ENCODE measurements around the gene SFTPB. TPM values are rescaled to one million over a fixed set of nuclear protein-coding genes. Genes with fewer than 3 reads are reported as not detected.

The SFTPB gene
- total RNA-seq, 2 experiments from 2014 or later, result not detected

DNA sequence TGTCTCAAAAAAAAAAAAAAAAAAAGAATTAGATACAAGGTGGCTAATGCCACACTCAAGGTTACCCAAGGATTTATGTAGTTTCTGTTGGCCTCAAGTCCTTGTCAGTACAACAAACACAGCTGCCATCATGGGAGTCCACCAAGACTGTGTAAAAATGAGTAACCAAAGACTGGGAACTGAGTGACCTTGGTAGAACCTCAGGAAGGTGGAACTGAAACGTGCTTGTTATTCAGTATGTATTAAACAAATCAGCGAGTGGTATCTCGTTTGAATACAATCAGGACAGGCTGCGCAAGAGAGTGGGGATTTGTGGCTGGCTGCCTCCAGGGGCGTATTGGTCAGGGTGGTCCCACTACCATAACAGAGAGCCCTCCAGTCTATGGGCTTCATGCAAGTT lies 1.6 kb upstream of the SFTPB start:
- ChIA-PET CTCF (ENCODE audit: unreplicated experiment) (interaction anchor here (0.5 kb wide), 1 partner anchor 232 kb away, joined by 5 read pairs; no protein-coding TSS in a partner anchor), POLR2A (interaction anchor here (0.7 kb wide), 2 partner anchors 79 to 1138 kb away, joined by 3 to 4 read pairs; no protein-coding TSS in a partner anchor)
- Histone ChIP-seq H3K4me1 (ENCODE audit: insufficient read depth, low read length, poor library complexity, severe bottlenecking) (peaks cover 4% of the 10 kb centered on the region), H3K27ac (ENCODE audit: low read depth, low read length, poor library complexity, severe bottlenecking) (no peak overlapping the region), H3K9me3 (ENCODE audit: low read length) (no peaks in the 10 kb centered on the region), H3K36me3 (ENCODE audit: insufficient read depth, low read length) (no peaks in the 10 kb centered on the region), H2AFZ (ENCODE audit: low read length) (no peak overlapping the region), H3K79me2 (ENCODE audit: insufficient read depth, low read depth, low read length) (no peaks in the 10 kb centered on the region), H3K4me3 (ENCODE audit: low read depth, low read length, poor library complexity, severe bottlenecking) (no peak overlapping the region), H4K20me1 (ENCODE audit: insufficient read depth, low read length) (no peaks in the 10 kb centered on the region), H3K9me2 (ENCODE audit: insufficient read depth, low read length) (no peaks in the 10 kb centered on the region), H3K4me2 (ENCODE audit: low read length) (no peak overlapping the region)
- peak; percentile 11 for DNase-seq (ENCODE audit: low spot score)
- intact Hi-C loops (cut with micrococcal nuclease; ENCODE audit: unreplicated experiment), result no loop called here
- TF ChIP-seq, protein P1, sequence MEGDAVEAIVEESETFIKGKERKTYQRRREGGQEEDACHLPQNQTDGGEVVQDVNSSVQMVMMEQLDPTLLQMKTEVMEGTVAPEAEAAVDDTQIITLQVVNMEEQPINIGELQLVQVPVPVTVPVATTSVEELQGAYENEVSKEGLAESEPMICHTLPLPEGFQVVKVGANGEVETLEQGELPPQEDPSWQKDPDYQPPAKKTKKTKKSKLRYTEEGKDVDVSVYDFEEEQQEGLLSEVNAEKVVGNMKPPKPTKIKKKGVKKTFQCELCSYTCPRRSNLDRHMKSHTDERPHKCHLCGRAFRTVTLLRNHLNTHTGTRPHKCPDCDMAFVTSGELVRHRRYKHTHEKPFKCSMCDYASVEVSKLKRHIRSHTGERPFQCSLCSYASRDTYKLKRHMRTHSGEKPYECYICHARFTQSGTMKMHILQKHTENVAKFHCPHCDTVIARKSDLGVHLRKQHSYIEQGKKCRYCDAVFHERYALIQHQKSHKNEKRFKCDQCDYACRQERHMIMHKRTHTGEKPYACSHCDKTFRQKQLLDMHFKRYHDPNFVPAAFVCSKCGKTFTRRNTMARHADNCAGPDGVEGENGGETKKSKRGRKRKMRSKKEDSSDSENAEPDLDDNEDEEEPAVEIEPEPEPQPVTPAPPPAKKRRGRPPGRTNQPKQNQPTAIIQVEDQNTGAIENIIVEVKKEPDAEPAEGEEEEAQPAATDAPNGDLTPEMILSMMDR (conservative IDR thresholded peaks at IDR 0.05; ENCODE audit: low read length), result no peak
- TF ChIP-seq EZH2phosphoT487 (IDR thresholded peaks at IDR 0.05; ENCODE audit: borderline replicate concordance, low read depth, low read length), result no peak
- no TSS peak for BruUV-seq (replicated peaks)

GRCh38 chr2:85668857-85669142 lies 801 bp upstream of the SFTPB start:
- H3K4me2 ChIP-seq (ENCODE audit: low read length), result no peak overlapping the region
- H3K79me2 ChIP-seq (ENCODE audit: insufficient read depth, low read depth, low read length), result no peaks in the 10 kb centered on the region
- intact Hi-C loops (cut with micrococcal nuclease; ENCODE audit: unreplicated experiment), result no loop called here
- no TSS peak for BruUV-seq (replicated peaks)
- H3K9me2 ChIP-seq (ENCODE audit: insufficient read depth, low read length), result no peaks in the 10 kb centered on the region
- no peak for TF ChIP-seq EZH2phosphoT487 (IDR thresholded peaks at IDR 0.05; ENCODE audit: borderline replicate concordance, low read depth, low read length)
- TF ChIP-seq, protein P1 (conservative IDR thresholded peaks at IDR 0.05; ENCODE audit: low read length), result no peak
- H3K27ac ChIP-seq (ENCODE audit: low read depth, low read length, poor library complexity, severe bottlenecking), result no peak overlapping the region
- no peaks in the 10 kb centered on the region for H4K20me1 ChIP-seq (ENCODE audit: insufficient read depth, low read length)
- H2AFZ ChIP-seq (ENCODE audit: low read length), result no peak overlapping the region
- ChIA-PET CTCF (ENCODE audit: unreplicated experiment) (no interaction called here), POLR2A (interaction anchor here (0.5 kb wide), 1 partner anchor 41 kb away, joined by 3 read pairs; no protein-coding TSS in a partner anchor)
- no peaks in the 10 kb centered on the region for H3K9me3 ChIP-seq (ENCODE audit: low read length)
- no peak for DNase-seq (ENCODE audit: low spot score)
- H3K4me3 ChIP-seq (ENCODE audit: low read depth, low read length, poor library complexity, severe bottlenecking), result no peak overlapping the region
- peaks cover 4% of the 10 kb centered on the region for H3K4me1 ChIP-seq (ENCODE audit: insufficient read depth, low read length, poor library complexity, severe bottlenecking)
- H3K36me3 ChIP-seq (ENCODE audit: insufficient read depth, low read length), result no peaks in the 10 kb centered on the region

DNA sequence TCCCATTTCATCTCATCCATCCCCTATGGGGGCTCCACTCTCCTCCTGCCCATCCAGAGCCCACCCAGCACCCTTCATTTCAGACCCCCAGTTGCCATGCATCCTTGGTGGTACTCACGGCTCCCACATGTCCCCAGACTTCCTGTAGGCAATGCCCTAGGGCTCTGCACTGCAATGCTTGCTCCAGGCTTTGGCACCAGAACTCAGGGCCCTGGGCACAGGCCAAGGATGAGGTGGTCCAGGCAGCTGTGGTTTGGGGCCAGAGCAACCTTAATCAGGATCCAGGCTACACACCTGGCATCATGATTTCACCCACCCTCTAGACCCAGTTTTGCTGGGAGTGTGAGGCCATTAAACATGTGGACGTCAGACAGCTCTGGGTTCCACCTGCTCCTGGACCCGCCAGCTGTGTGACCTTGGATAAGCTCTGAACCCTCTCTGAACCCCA lies 414 bp downstream of the SFTPB start:
- H3K9me2 ChIP-seq (ENCODE audit: insufficient read depth, low read length), result no peaks in the 10 kb centered on the region
- H3K4me3 ChIP-seq (ENCODE audit: low read depth, low read length, poor library complexity, severe bottlenecking), result no peak overlapping the region
- intact Hi-C loops (cut with micrococcal nuclease; ENCODE audit: unreplicated experiment), result no loop called here
- H3K79me2 ChIP-seq (ENCODE audit: insufficient read depth, low read depth, low read length), result no peaks in the 10 kb centered on the region
- H3K4me1 ChIP-seq (ENCODE audit: insufficient read depth, low read length, poor library complexity, severe bottlenecking), result peaks cover 4% of the 10 kb centered on the region
- H4K20me1 ChIP-seq (ENCODE audit: insufficient read depth, low read length), result no peaks in the 10 kb centered on the region
- no peak for DNase-seq (ENCODE audit: low spot score)
- no peaks in the 10 kb centered on the region for H3K36me3 ChIP-seq (ENCODE audit: insufficient read depth, low read length)
- no TSS peak for BruUV-seq (replicated peaks)
- H3K27ac ChIP-seq (ENCODE audit: low read depth, low read length, poor library complexity, severe bottlenecking), result no peak overlapping the region
- TF ChIP-seq, protein P1 (conservative IDR thresholded peaks at IDR 0.05; ENCODE audit: low read length), result no peak
- TF ChIP-seq EZH2phosphoT487 (IDR thresholded peaks at IDR 0.05; ENCODE audit: borderline replicate concordance, low read depth, low read length), result no peak
- ChIA-PET CTCF (ENCODE audit: unreplicated experiment) (no interaction called here), POLR2A (no interaction called here)
- no peak overlapping the region for H3K4me2 ChIP-seq (ENCODE audit: low read length)
- no peak overlapping the region for H2AFZ ChIP-seq (ENCODE audit: low read length)
- H3K9me3 ChIP-seq (ENCODE audit: low read length), result no peaks in the 10 kb centered on the region
